ENCODE measurements around the gene GNB1L.

The GNB1L gene

DNA sequence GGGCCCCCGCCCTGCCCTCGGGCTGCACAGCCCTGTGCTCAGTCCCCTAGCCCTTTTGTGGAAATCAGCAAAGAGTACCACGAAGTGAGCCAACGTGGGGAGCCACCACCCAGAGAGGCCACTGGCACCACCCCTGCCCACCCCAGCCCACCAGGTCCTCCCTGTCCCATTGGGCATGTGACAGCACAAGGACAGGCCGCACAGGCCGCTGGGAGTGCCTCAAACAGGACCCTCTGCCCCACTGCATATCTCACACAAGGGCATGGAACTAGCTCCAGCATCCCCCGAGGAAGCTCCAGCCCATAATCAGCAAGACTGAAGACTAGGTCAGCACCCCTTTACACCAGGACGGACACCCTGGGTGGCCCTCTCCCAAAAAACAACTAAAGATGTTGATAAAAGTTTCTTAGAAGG is 29.7 kb downstream of the GNB1L start:
- no peak for DNase-seq (ENCODE audit: extremely low read depth, low read depth)
- TF ChIP-seq, protein P1, sequence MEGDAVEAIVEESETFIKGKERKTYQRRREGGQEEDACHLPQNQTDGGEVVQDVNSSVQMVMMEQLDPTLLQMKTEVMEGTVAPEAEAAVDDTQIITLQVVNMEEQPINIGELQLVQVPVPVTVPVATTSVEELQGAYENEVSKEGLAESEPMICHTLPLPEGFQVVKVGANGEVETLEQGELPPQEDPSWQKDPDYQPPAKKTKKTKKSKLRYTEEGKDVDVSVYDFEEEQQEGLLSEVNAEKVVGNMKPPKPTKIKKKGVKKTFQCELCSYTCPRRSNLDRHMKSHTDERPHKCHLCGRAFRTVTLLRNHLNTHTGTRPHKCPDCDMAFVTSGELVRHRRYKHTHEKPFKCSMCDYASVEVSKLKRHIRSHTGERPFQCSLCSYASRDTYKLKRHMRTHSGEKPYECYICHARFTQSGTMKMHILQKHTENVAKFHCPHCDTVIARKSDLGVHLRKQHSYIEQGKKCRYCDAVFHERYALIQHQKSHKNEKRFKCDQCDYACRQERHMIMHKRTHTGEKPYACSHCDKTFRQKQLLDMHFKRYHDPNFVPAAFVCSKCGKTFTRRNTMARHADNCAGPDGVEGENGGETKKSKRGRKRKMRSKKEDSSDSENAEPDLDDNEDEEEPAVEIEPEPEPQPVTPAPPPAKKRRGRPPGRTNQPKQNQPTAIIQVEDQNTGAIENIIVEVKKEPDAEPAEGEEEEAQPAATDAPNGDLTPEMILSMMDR (IDR thresholded peaks at IDR 0.05; ENCODE audit: low read depth, low read length) = no peak

DNA sequence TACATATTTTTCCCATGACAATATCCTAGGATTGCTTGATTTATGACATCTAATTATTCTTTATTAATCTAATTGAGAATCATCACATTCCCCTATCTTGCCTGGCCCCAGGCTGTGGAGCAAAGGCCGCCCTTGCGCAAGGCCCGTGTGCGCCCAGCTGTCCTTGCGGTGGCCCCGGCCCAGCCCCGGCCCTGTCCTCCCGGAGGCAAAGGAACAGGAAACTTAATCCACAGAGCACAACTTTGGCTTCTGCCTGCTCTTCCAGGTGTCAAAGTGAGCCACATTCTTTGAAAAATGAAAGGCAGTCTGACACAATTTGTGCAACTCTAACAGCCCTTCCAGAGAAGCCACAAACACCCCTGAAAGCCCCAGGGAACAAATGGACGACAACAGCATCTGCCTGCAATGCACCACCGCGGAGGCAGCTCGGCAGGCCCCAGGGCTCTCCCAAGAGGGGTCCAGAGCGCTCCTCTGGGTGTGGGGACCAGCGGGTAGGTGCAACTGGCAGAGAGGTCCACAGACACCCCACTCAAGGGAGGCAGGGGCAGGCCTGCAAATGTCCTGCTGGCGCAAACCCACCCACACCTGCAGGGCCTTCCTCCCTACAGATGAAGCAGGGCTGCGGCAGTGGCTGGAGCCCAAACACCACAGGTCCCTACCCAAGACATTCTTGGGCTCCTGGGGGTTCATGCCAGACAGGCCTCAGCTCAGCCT is 30.3 kb downstream of the GNB1L start:
- TF ChIP-seq, protein P1 (IDR thresholded peaks at IDR 0.05; ENCODE audit: low read depth, low read length) = no peak
- DNase-seq (ENCODE audit: extremely low read depth, low read depth) = no peak

DNA sequence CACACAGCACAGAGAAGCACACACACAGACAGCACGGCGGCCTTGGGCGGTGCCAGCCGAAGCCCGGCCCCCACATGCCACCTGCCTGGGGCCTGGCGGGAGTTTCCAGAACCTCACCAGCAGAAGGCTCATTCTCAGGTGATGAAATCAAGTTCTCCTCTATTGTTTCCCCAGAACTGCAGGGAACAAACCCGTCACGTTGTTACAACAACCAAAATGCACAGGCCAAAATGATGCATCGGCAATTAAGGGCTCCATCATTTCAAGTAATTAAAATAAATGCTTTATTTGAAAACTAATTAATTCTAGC is 30.8 kb downstream of the GNB1L start:
- DNase-seq (ENCODE audit: extremely low read depth, low read depth) = no peak

DNA sequence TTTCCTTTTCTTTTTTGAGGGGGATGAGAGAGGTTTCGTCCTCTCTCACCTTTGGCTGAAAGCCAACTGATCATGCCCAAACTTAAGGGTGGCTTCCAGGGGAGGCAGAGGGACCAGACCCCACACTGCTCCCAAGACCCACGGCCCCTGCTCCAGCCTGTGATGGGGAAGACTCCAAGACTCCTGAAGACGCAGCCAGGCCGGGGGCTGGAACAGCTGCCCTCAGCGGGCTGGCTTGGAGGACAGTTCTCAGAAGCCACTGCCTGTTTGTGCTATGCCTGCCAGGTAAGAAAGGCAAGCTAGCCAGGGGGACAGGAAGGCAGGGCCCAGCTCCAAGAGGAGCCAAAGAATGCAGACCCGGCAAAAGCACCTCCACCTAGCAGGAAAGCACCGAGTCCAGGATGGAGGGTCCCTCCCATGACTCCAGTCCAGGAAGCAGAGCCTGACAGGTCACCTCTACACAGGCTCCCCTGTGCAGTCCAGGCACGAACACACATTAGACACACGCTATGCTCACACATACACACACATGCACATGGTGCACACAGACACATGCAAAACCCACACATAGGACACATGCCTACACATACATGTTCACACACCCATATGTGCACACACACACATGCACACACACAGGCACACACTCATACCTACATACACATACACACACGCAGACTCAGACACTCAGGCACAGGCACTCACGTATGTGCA is 31.3 kb downstream of the GNB1L start:
- no peak for DNase-seq (ENCODE audit: extremely low read depth, low read depth)
- TF ChIP-seq, protein P1 (IDR thresholded peaks at IDR 0.05; ENCODE audit: low read depth, low read length) = no peak

More for the DNA sequence above, 30.8 kb downstream of the GNB1L start:
- TF ChIP-seq, protein P1 (IDR thresholded peaks at IDR 0.05; ENCODE audit: low read depth, low read length) = no peak

DNA sequence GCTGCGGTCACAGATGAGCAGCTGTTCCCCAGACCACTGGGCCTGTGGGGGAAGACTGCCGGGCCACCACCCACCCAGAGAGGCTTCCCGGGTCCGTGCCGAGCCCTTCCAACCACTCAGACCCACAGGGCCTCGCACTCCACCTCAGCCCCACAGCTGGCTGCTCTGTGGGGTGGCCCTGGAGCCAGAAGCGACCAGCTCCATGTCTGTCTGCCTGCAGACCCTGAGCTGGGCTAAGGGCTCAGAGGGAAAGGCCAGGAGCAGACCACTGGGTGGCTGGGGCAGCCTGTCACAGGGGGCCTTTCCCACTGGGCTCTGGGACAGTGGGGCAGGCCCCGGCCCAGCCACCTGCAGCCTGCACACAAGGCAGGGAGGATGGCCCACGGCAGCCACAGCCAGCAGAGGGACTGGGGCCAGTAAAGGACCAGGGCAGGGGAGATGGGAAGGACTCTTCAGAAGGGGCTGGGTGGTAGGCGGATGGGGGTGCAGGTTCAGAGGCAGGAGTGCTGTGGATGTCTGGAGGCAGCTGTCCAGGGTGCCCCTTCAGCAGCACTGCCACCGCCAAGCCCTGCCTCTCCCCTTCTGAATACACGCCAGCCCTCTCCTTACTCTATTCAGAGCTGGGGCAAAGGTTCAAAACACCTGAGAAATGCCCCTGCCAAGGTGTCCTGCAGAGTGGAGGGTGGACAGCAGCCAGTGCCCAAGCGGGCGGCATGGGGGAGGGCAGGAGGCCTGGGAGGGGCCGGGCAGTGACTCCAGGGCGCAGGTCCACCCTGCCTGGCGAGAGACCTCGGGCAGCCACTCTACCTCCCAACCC is 32.2 kb downstream of the GNB1L start:
- no peak for DNase-seq (ENCODE audit: extremely low read depth, low read depth)
- TF ChIP-seq, protein P1 (IDR thresholded peaks at IDR 0.05; ENCODE audit: low read depth, low read length) = no peak

DNA sequence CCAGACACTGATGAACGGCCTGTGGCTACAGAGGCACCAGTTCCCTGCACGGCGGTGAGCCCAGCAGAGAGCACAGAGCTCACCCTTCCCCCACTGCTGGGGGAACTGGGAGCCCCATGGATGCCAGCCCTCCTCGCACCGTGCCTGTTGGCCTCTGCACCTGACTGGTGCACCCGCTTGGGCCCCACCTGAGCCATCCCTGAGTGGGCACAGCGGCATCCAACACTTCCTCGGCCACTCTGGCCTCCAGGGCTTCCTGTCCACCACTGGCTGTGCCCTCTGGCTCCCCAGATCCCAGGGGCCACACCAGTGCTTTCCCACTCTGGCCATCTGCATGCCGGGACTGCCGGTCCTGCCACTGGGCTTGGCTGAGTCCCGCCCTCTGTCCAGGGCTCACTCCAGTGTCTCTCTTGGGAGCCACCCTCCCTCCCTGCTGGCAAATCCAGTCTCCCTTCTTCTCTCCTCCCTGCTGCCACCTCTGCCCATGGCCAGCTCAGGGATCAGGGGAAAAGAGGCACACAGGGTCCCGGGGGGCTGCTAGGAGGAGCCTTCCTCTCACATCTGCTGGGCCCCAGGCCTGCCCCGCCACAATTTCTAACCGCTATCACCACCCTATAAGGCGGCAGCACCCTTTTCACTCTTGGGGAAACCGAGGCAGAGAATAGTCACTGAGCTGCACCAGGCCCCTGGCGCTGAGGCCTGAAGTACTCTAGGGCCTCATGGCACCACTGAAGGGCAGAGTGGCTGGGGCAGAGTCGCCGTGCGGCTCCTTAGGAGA is 33.0 kb downstream of the GNB1L start:
- TF ChIP-seq, protein P1 (IDR thresholded peaks at IDR 0.05; ENCODE audit: low read depth, low read length) = no peak
- no peak for DNase-seq (ENCODE audit: extremely low read depth, low read depth)

All from AG09319 (cell line).